GM19372 (cell line): Measurements from ENCODE around the gene MICA.
A peak's percentile ranks its signal among the peaks of the same experiment; 100 is the strongest.
"Not testable (repeated sequence)": the region's sequence is repeated elsewhere in the genome, so short reads cannot be mapped to it uniquely, and the experiment has no call there.

Experiments
- ATAC-seq: cut with Tn5 transposase; IDR thresholded peaks from one replicate; pipeline ENCODE4 v1.9.1; 2021; ENCODE audit warnings: mild to moderate bottlenecking, low read depth, moderate library complexity; ENCODE audit not compliant: unreplicated experiment

MICA gene

DNA sequence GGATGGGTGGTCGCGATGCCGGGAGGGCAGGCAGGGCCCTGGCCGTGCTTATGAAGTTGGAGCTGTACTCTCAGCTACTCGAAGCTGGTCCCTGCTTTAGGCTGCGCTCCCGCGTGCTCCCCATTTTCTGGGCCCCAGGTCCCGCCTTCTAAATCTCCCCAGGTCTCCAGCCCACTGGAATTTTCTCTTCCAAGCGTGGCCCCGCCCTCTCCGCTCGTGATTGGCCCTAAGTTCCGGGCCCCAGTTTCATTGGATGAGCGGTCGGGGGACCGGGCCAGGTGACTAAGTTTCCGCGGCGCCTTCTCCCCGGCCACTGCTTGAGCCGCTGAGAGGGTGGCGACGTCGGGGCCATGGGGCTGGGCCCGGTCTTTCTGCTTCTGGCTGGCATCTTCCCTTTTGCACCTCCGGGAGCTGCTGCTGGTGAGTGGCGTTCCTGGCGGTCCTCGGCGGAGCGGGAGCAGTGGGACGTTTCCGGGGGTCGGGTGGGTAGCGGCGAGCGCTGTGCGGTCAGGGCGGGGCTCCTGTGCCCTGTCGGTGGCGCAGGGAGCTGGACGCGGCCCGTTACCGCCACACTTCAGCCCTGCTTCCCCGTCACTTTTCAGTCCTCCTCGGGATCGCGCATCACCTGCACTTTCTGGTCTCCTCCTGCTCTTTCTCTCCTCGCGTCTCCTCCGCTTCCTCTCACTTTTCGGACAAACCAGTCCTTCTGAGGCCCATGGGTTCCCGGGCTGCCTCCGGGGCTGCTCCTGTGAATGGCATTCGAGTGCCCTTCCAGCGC, at the start of gene MICA:
Gene MICA (plus strand): TSS at position 313 of the 778 bp plus-strand sequence. CDS start 38 bp downstream, at position 351.
- peak; percentile 55 for ATAC-seq

- ATAC-seq, result no peak
These were observed 49.1 kb upstream of the MICA start for GRCh38 chr6:31354158-31354863.

GRCh38 chr6:31354864-31355582, 48.4 kb upstream of the MICA start:
- no peak for ATAC-seq

DNA sequence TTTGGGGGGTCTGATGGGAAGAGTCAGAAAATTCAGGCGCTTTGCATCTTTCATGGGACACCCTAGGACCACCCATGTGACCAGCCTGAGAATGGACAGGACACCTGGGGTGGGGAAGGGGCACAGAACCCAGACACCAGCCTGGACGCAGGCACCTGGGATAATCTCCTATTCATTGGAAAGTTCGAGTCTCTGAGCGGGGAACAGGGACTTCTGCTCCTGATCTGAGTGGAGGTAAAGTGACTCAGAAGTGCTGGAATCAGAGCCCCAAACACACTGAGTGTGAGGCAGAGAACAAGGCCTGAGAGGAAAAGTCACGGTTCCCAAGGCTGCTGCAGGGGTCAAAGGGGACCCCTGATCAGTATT, 47.8 kb upstream of the MICA start:
- ATAC-seq, result no peak

- ATAC-seq, result peak; percentile 9
These were observed 47.0 kb upstream of the MICA start for GRCh38 chr6:31356216-31356945.

GRCh38 chr6:31356946-31357466, 46.4 kb upstream of the MICA start, which contains the start of gene HLA-B:
HLA-B (minus strand) TSS chr6:31357179; CDS start chr6:31357158, 21 bp downstream.
- peak; percentile 74 for ATAC-seq

GRCh38 chr6:31357886-31358285, 45.5 kb upstream of the MICA start:
- ATAC-seq, result no peak

DNA sequence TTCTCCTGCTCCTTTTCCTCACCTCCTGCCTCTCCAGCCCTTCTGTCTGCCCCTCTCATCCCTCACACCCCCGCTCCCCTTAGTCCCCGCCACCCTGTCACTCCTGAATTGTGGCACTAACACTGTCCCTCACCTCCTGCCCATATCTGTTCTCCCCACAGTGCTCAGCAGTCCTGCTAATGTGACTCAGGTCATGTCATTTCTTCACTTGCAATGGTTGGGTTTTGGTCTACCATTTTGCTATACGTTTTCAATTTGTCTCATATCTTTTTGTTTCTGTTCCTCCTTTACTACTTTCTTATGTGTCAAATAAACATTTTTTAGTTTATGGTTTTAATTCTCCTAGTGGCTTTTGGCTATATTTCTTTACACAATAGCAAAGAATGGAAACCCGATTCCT, 45.1 kb upstream of the MICA start:
- ATAC-seq, result no peak

DNA sequence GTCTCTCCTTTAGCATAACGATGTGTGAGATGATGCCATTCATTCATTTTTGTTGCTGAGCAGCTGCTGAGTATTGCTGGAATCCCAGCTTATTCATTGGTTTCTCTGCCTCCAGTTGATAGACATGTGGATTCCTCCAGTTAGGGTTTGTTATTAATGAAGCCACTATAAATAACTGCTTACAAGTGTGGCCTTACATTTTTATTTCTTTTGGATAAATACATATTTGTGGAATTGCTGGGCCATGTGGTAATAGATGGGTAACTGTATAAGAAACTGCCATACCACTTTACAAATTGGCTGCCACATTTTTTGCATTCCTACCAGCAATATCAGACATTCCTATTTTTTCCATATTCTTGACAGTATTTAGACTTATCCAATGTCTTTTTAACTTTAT, 43.8 kb upstream of the MICA start:
- ATAC-seq, result no peak

- ATAC-seq, result no peak
These were observed 40.6 kb upstream of the MICA start for GRCh38 chr6:31362751-31363150.

DNA sequence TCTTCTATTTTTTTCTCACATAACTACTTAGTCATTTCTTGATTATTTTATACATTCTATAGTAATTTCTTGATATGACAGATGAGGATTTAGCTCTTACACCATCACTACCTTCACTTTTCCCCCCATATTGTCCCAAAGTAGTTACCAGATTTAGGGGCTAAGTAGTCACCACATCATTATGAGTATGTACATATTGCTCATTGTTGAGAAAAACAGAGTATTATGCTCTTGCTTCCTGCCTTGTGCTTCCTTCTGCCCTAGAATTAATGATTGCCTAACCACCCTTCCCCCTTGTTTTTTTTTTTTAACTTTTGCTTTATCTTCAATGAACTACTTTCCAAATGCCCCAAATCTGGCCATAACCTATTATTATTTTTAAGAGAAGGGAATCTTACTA, 39.6 kb upstream of the MICA start:
- no peak for ATAC-seq

- no peak for ATAC-seq
These were observed 37.5 kb upstream of the MICA start for GRCh38 chr6:31365864-31366263.

GRCh38 chr6:31366693-31367470, 36.5 kb upstream of the MICA start:
- ATAC-seq, result peak; percentile 68

DNA sequence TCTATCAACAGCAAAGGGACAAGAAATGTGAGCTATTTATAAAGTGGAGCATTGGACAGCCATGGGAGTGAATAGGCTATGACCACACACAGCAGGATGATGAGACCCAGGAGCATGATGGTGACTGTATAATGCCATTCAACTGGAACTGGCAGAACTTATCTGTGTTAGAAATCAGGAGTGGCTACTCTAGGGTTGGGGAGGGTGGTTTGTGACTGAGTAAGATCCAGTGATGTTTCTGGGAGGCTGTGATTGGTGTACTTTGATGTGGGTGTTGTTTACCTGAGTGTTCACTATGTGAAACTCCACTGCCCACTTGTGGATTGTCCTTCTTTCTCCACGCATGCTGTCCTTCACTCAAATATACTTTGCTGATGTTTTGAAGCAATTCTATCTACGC, 34.9 kb upstream of the MICA start:
- ATAC-seq, result no peak

- not testable (repeated sequence) for ATAC-seq
These were observed 29.3 kb upstream of the MICA start for GRCh38 chr6:31374118-31374517.

DNA sequence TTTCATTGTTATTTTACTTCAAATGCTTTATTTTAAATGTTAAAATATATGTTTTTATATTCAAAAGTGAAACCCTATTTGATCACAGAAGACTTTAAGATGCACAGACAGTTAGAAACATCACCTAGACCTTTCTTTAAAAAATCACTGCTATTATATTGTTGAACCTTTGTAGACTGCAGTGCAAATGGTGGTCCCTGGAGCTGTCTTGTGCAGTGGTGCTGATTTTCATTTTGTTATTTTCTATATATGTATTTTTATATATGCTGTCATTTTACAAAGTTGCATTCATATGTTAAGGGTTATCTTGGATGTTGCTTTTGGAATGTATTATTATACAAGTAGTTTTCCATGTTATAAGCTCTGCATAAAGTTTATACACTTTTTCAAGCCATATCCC, 27.7 kb upstream of the MICA start:
- ATAC-seq, result no peak

DNA sequence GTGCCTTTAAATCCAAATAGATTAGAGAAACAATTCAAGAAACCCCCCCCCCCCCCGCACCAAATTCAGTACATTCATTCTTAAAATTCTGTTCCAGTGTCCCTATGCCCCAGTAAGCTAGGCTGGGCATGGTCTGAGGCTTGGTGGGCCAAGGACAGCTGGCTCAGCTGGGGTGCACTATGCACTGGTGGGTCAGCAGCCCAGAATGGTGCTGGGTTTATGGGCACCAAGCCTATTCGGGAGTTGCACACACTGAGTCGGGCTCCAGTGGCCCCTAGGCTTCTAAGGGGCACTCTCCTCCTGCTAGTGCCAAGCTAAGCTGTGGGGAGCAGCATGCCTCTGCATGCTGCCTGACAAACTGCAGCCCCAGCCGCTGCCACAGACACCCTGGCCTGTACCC, 26.4 kb upstream of the MICA start:
- ATAC-seq, result no peak

GRCh38 chr6:31378062-31378720, 25.2 kb upstream of the MICA start:
- no peak for ATAC-seq

DNA sequence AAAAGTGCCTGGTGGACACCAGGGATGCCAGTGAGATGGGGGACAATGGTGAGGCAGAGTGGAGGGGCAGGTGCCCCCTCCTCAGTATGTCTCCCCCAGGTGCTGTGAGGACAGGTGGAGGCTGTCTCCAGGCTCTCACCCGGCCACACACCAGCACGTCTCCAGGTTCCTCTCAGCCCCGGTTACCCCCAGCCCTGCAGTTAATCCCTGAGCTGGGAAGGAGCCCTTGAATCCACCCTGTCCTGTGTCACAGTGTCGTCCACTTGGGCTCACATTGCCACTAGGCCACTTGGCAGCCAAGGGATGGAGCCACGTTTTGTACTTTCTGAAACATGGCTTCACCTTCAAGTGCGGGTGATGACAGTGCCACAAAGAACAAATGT, 24.7 kb upstream of the MICA start:
- no peak for ATAC-seq
